GM21447 (cell line): ENCODE results near the gene SSR1.
"Not testable (repeated sequence)": the region's sequence is repeated elsewhere in the genome, so short reads cannot be mapped to it uniquely, and the experiment has no call there.

Experiments
- ATAC-seq: cut with Tn5 transposase; IDR thresholded peaks from one replicate; pipeline ENCODE4 v1.9.1; 2021; ENCODE audit not compliant: unreplicated experiment

The SSR1 gene

DNA sequence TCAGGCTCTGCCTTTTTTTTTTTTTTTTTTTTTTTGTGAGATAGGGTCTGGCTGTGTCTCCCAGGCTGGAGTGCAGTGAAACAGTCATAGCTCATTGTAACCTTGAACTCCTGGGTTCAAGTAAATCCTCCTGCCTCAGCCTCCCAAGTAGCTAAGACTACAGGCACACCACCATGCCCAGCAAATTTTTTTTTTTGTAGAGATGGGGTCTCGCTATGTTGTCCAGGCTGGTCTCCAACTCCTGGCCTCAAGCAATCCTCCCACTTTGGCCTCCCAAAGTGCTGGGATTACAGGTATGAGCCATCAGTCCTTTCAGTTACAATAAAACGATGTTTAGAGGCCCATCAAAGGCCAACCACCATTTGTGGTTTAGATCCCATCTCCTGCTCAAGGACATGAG is 6.4 kb upstream of the SSR1 start:
- not testable (repeated sequence) for ATAC-seq

DNA sequence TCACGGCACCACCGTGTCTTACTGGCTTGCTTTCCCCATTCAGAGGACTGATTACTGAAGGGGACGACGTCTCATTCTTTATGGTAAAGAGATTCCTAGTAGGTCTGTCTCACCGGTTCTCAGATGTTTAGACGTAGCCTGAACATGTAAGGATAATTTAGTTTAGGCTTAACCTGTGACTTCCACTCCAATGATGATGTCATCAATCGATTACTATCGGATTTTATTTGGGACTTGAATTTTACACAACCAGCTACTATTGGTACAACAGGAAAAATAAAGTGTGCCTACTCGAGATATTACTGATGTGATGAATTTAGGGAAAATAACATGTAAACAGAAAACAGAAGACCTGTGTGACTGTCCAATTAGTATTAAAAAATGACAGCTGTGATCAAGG is 4.5 kb upstream of the SSR1 start:
- no peak for ATAC-seq

DNA sequence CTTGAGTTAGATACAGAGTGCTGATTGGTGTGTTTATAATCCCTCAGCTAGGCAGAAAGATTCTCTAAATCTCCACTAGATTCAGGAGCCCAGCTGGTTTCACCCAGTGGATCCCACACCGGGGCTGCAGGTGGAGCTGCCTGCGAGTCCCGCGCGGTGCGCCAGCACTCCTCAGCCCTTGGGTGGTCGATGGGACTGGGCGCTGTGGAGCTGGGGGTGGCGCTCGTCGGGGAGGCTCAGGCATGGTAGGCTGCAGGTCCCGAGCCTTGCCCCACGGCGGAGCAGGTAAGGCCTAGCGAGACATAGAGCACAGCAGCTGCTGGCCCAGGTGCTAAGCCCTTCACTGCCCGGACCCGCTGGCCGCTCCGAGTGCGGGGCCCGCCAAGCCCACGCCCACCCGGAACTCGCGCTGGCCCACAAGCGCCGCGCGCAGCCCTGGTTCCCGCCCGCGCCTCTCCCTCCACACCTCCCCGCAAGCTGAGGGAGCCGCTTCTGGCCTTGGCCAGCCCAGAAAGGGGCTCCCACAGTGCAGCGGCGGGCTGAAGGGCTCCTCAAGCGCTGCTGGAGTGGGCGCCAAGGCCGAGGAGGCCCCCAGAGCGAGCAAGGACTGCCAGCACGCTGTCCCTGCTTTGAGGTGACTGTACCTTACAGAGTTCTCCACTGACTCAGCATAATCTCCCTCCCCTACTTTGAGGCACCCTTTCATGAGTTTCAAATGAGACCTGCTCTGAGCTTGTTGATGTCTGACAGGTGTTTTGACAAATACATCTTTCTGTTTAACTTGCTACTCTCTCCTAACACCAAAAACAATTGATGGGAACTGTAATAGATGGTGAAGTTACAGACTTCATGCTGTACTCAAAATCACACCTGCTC is 3.9 kb upstream of the SSR1 start:
- ATAC-seq, result no peak

DNA sequence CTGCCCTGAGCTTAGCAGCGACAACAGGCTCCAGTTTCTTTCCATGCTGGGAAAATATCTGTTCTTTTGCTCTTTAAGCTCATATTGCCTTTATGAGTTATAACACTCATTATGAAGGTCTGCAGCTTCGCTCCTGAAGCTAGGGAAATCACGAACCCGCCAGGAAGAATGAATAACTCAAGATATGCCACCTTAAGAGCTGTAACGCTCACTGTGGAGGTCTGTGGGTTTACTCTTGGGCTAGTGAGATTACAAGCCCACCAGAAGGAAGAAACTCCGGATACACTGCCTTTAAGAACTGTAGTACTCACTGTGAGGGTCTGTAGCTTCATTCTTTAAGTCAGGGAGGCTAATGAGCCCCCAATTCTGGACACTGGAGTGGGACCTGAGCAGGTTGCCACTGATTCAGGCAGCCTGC is 3.0 kb upstream of the SSR1 start:
- ATAC-seq, result no peak

DNA sequence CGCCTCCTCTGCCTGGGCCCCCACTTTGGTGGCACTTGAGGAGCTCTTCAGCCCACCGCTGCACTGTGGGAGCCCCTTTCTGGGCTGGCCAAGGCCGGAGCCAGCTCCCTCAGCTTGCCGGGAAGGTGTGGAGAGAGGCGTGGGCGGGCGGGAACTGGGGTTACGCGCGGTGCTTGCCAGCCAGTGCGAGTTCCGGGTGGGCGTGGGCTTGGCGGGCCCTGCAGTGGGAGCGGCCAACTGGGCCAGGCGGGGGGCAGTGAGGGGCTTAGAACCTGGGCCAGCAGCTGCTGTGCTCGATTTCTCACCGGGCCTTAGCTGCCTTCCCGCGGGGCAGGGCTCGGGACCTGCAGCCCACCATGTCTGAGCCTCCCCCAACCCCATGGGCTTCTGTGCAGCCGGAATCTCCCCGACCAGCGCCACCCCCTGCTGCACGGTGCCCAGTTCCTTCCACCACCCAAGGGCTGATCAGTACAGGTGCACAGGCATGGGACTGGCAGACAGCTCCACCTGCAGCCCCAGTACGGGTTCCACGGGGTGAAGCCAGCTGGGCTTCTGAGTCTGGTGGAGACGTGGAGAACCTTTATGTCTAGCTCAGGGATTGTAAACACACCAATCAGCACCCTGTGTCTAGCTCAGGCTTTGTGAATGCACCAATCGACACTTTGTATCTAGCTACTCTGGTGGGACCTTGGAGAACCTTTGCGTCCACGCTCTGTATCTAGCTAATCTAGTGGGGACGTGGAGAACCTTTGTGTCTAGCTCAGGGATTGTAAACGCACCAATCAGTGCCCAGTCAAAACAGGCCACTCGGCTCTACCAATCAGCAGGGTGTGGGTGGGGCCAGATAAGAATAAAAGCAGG is 2.3 kb upstream of the SSR1 start:
- not testable (repeated sequence) for ATAC-seq

DNA sequence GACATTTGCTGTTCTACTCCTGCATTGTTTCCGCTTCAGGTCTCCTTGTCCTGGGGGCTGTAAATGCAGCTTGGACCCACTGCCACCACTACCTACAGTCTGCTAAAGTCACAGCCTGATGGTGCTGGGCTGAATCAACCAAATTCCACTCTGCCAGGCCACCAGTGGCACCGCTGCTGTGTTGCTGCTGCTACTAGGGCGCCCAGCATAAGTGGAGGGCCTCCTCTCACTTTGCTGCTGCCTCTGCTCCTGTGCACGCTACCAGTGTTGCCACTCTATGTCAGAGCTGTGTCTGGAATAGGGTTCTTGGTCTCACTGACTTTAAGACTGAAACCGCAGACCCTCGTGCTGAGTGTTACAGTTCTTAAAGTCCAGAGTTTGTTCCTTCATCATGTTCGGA is 1.4 kb upstream of the SSR1 start:
- no peak for ATAC-seq

DNA sequence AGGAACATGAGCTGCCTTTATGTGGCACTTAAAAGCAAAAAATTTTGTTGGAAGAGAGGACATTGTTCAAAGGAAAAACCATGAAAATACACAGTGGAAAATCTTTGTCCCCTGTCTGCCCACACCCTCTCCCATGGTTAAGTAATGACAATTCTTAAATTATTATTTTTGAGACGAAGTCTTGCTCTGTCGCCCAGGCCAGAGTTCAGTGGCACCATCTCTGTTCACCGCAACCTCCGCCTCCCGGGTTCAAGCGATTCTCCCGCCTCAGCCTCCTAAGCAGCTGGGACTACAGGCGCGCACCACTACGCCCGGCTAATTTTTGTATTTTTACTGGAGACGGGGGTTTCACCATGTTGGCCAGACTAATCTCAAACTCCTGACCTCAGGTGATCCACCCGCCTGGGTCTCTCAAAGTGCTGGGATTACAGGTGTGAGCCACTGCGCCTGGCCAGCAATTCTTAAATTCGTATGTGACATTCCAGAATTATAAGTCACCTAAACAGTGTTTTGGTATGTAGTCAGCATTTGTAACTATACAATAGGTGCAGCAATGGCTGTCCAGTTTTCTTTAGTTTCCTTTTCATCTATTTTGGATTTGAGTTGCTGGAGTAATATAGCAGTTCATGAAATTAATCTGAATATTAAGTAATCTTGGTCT is 636 bp upstream of the SSR1 start:
- ATAC-seq, result no peak

DNA sequence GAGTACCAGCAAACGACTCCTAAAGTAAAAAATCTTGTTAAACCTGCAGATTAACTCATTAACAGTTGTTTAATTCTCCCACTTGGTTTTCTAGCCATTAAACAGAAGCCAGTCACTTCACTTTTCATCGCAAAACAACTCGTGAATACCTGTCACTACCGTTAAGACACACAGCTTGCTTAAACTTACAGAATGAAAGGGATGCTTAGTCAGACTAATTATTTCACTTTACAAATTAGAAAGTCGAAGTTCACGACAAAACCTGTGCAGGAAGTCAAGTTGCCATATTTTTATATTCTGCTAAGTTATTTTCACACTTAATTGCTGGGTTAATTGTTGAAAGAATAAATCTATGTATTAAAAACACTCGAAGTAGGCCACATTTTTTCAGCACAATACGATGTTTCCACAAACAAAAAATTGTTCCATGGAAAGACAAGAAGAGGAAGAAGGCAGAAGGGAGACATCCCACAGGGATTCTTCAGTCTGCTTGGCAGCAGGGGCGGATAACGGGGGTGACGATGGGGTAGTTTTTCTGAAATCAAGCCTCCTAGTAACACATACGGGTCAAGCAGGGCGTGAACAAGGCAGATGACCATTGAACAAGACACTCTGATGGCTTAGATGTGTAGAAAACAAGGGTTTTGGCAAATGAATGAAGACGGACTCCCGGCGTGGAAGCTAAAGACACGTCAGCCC is 933 bp downstream of the SSR1 start:
- ATAC-seq, result no peak

DNA sequence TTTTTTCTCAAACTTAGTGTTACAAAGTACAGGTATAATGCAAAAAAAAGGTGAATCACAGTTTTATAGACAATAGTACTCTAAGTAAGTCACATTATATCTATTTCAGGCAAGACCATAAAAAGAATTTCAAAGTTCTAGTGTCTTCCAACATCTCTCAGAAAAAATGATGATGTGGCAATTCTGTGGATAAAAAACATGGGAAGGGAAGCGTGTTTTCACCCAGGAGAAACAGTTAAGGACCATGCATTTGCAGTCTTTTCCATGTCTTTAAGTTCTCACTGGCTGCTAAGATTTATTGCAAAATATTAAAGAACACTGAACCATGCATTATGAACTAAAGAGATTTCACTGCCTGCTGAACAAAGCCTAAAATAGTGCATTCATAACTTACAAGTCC is 1.8 kb downstream of the SSR1 start:
- ATAC-seq, result no peak

DNA sequence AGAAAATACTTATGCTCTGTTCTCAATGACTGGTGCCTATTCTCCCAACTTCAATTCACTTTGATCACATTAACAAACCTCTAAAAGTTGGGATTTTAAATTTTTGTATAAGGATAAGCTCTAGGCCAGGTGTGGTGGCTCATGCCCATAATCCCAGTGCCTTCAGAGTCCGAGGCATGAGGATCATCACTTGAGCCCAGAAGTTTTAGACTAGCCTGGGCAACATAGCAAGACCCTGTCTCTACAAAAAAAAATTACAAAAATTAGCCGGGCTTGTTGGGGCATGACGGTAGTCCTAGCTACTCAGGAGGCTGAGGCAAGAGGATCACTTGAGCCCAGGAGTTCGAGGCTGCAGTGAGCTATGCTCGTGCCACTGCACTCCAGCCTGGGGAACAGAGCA is 3.9 kb downstream of the SSR1 start:
- ATAC-seq, result no peak

DNA sequence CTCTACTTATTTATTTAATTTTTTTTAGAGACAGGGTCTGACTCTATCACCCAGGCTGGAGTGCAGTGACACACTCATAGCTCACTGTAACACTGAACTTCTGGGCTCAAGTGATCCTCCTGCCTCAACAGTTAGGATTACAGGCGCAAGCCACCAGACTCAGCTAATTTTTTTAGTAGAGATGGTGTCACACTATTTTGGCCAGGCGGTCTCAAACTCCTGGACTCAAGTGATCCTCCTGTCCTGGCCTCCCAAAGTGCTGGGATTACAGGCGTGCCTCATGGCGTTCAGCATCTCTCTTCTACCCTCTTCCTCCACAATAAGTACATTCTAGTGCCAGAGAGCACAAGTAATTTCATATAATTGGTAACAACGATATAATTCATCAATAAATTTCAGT is 5.5 kb downstream of the SSR1 start:
- ATAC-seq, result no peak

DNA sequence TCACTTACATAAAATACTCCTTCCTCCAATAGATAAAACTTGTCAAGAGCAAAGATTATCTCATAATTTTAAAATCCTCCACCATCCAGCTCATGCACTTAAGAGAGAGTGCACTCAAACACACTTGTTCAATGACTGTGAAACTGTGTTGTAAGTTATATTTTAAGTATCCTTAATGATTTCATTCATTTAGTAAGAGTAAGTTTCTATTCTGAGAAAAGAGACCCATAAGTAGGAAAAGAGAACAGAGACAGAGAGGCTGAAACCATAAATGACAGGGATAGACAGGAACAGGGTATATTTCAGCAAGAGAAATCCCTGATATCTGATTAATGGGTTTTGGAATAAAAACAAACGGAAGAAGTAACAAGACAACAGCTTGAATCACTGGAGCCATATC is 8.2 kb downstream of the SSR1 start:
- ATAC-seq, result no peak

DNA sequence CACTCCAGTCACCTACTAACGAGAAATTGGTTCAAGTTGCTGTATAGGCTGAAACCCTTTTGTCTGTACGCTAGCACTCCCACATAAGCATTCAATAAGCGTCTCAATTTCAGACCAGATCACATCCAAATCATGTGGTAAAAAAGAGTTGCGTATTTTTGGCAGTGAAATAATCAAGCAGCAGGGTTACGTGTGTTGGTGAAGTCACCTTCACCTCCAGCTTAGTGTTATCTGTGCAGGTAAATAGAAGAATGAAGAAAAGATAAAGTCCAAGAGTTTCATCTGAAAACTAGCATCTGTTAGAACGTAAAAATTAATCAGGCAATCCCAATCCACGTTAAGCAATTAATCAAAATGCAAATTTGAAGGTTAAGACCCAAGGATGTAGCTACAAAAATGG is 11.3 kb downstream of the SSR1 start:
- no peak for ATAC-seq

DNA sequence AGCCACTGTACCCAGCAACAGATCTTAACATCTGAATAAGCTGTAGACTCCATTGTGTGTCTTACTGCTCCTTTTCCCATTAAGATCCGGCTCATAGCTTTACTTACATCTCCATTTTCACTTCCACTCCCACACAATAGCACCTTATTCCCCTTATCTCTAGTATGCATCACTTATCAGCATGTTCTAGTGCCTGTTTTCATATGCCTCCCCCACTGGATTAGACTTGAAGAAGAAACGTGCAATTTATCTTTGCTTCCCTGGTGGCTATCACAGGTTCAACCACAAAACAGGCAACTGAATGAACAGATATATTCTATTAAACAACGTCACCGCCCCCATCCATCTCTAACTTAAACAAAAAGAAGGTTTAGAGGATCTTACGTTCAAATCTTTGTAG is 12.1 kb downstream of the SSR1 start:
- no peak for ATAC-seq

DNA sequence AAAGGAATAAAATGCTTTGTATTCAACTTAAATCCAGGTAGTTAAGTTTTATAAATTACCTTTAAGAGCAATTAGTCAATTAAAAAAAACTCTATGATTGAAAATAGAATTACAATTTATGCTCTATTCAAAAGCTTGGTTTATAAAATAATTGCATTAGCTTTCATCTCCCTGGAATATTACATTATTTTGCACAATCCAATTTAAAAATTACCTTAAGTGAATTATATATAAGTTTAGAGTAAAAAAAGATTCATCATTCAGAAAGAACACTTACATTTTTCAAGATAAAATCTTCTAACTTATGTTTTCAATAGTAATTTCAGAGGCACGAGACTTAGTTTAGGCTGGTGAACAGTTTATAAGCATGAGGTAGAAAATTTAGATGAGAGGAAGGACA is 14.9 kb downstream of the SSR1 start:
- ATAC-seq, result no peak

DNA sequence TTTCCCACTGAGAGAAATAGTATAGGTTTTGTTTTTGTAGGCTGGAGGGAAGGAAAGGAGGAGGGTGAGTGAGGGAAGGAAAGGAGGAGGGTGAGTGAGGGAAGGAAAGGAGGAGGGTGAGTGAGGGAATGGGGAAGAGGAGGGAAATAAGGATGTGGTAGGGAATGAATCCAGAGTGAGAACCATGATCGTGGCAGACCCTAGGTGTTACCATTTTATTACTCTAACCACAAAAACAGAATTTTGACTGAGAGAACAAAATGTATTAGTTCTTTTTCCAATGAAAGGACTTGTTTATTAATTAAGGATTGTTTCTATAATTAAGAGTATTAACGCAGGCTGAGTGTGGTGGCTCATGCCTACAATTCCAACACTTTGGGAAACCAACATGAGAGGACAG is 16.4 kb downstream of the SSR1 start:
- no peak for ATAC-seq

DNA sequence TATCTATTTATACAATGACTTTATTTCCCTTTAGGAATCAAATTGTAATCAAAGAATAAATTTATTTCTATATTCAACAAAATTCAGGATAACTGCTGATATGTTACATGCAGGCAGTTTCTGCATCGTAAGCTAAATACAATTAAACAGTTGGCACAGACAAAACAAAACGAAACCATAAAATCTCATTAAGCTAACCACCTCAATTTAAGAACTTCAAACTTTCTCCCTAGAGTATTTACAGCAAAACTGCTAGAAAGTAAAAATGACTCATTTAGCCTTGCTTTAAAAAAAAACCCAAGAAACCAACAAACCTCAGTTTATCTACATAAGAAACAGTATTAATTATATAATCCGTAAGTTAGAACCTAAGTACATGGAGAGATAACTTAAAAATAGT is 17.1 kb downstream of the SSR1 start:
- ATAC-seq, result no peak

DNA sequence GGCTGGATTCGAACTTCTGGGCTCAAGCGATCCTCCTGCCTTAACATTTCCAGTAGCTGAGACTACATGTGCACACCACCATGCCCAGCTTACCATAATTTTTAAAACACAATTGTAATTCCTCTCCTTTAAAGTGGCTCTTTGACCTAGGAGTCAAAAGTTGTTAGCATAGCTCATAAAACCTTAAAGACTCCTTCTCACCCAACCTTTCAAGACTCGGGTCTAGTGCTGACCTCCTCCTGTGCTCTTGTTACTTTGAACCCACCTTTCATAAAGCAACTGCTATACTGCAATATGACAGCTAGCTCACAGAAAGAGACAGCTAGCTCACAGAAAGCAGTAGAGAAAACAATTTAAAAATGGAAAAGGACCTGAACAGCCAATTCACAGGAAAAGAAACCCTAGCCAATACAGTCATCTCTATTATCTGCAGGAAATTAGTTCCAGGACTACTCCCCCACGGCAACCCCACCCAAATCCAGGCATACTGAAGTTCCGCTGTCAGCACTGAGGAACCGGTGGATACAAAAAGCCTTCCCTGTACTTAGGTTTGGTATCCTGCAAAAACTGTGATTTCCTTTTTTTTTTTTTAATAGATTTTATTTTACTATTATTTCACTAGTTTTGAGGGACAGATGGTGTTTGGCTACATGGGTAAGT is 20.3 kb downstream of the SSR1 start:
- no peak for ATAC-seq

DNA sequence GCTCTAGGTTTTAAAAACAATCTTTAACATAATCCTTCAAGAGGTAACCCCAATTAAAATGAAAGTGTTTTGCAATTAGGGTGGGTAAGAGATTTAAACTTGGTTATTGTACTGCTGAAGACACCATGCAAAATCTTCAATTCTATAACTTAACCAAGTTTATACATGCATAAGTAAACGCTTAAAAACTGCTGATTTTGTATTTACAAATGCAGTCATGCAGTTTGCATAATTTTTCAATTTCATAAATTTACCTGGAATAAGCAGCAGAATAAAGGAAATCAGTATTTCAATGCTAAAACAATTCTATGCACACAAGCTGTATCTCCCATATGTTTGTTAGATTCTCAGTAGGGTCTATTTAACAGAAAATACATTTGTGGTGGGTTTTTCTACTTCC is 22.9 kb downstream of the SSR1 start:
- no peak for ATAC-seq

DNA sequence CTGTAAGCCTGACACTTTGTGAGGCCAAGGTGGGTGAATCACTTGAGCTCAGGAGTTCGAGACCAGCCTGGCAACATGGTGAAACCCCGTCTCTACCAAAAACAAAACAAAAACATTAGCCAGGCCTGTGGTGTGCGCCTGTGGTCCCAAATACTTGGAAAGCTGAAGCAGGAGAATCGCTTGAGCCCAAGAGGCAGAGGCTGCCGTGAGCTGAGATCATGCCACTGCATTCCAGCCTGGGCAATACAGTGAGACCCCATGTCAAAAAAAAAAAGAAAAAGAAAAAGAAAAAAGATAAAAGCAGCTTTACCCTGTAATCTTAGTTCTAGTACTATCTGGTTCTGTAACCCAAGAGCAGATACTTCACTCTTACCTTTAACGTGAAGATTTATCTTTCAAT is 27.6 kb downstream of the SSR1 start:
- ATAC-seq, result no peak

DNA sequence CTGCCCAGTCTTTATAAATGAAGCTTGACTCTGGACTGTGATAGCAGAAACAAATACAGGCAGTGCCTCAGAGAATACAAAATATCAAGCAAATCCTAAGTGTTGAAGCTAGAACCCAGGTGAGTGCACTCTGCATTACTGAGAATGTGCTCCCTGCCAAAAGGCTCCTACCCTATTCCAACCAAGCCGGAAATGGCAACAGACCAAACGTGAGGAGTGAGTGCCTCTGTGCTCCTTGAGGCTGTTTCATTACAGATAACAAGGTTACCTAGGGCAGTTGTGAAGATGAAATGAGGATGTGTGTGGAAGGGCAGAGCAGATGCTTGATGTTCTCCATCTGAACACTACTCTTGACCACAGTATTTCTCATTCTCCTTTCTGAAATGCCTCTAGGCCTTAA is 29.3 kb downstream of the SSR1 start:
- ATAC-seq, result no peak
